NCI-H1092 (cell line): ENCODE data around the gene ZMYM4.
"Not testable (repeated sequence)": the region's sequence is repeated elsewhere in the genome, so short reads cannot be mapped to it uniquely, and the experiment has no call there.

Experiments
- DNase-seq: peaks from one replicate; lab custom pipeline; 2025; lab: John Stamatoyannopoulos, UW

ZMYM4 gene

GRCh38 chr1:35326246-35326866 lies 57.8 kb downstream of the ZMYM4 start:
- DNase-seq: no peak

GRCh38 chr1:35331618-35332017 lies 63.1 kb downstream of the ZMYM4 start:
- DNase-seq: not testable (repeated sequence)

GRCh38 chr1:35334485-35334884 lies 66.0 kb downstream of the ZMYM4 start:
- no peak for DNase-seq

GRCh38 chr1:35340519-35340918 lies 72.0 kb downstream of the ZMYM4 start:
- no peak for DNase-seq

GRCh38 chr1:35345439-35345981 lies 77.0 kb downstream of the ZMYM4 start:
- no peak for DNase-seq

- no peak for DNase-seq
Measured at GRCh38 chr1:35350872-35351271, 82.4 kb downstream of the ZMYM4 start.

- no peak for DNase-seq
Measured at GRCh38 chr1:35359995-35360394, 91.5 kb downstream of the ZMYM4 start.

- no peak for DNase-seq
Measured at GRCh38 chr1:35361638-35362037, 93.1 kb downstream of the ZMYM4 start.

GRCh38 chr1:35364741-35365140 lies 96.2 kb downstream of the ZMYM4 start:
- DNase-seq: no peak

- DNase-seq: no peak
Measured at GRCh38 chr1:35367914-35368313, 99.4 kb downstream of the ZMYM4 start.

- no peak for DNase-seq
Measured at GRCh38 chr1:35369922-35370671, 101.6 kb downstream of the ZMYM4 start.

- DNase-seq: no peak
Measured at GRCh38 chr1:35371506-35371905, 103.0 kb downstream of the ZMYM4 start.

- no peak for DNase-seq
Measured at GRCh38 chr1:35377555-35377954, 109.0 kb downstream of the ZMYM4 start.

GRCh38 chr1:35379317-35380000 lies 111.0 kb downstream of the ZMYM4 start:
- DNase-seq: no peak

GRCh38 chr1:35380111-35380510 lies 111.6 kb downstream of the ZMYM4 start:
- not testable (repeated sequence) for DNase-seq

- no peak for DNase-seq
Measured at GRCh38 chr1:35382107-35382506, 113.6 kb downstream of the ZMYM4 start.

- no peak for DNase-seq
Measured at GRCh38 chr1:35386290-35386689, 117.8 kb downstream of the ZMYM4 start.

GRCh38 chr1:35386959-35387358 lies 118.5 kb downstream of the ZMYM4 start:
- no peak for DNase-seq

GRCh38 chr1:35390600-35391494 lies 122.3 kb downstream of the ZMYM4 start:
- no peak for DNase-seq

GRCh38 chr1:35394386-35394785 lies 125.9 kb downstream of the ZMYM4 start:
- no peak for DNase-seq

GRCh38 chr1:35398739-35399138 lies 130.2 kb downstream of the ZMYM4 start:
- no peak for DNase-seq

- DNase-seq: no peak
Measured at GRCh38 chr1:35401049-35401448, 132.5 kb downstream of the ZMYM4 start.
